CD4-positive, alpha-beta T cell (primary cell): ENCODE data around the gene TBC1D22A. TPM values are rescaled to one million over a fixed set of nuclear protein-coding genes. Genes with fewer than 3 reads are reported as not detected.
A peak's percentile ranks its signal among the peaks of the same experiment; 100 is the strongest.
"Not testable (repeated sequence)": the region's sequence is repeated elsewhere in the genome, so short reads cannot be mapped to it uniquely, and the experiment has no call there.

Experiments
- ATAC-seq: fragments of 200-7000 bp; cut with Tn5 transposase; one replicate; pipeline ENCODE4 v1.10.0; 2022; ENCODE audit warnings: mild to moderate bottlenecking; ENCODE audit not compliant: poor library complexity
- CTCF ChIA-PET: fragments of 350-600 bp; sonication (Branson Sonifier 250); formaldehyde crosslinking; loops from one replicate; lab custom pipeline; 2021; ENCODE audit warnings: antibody characterized with exemption, inconsistent platforms; lab: Charles Lee
- POLR2A ChIA-PET: fragments of 350-600 bp; sonication (Branson Sonifier 250); formaldehyde crosslinking; loops from one replicate; lab custom pipeline; 2021; ENCODE audit warnings: antibody characterized with exemption, inconsistent platforms; lab: Charles Lee
- DNase-seq, 14 experiments: peaks; one replicate each; pipeline ENCODE4 v3.0.0-alpha.2; 2013 to 2020; ENCODE audit warnings: mixed read lengths in 2 of 14
- H3K27ac ChIP-seq, 2 donors: one replicate each; pipeline versions ENCODE4 v1.5.1 to v1.7.0; 2013; ENCODE audit warnings: low read length in 2 of 2, low read depth in 1 of 2, mild to moderate bottlenecking in 1 of 2
- H3K27me3 ChIP-seq, 2 experiments: 1 replicate in 1 of 2; 2 replicates in 1 of 2; pipeline versions ENCODE4 v1.6.1 to v1.7.0; 2013; ENCODE audit warnings: low read length in 2 of 2, control low read depth in 1 of 2, mild to moderate bottlenecking in 1 of 2, moderate library complexity in 1 of 2; ENCODE audit not compliant: insufficient read depth in 2 of 2, control insufficient read depth in 1 of 2
- H3K36me3 ChIP-seq: one replicate; pipeline ENCODE4 v1.6.1; 2013; ENCODE audit warnings: low read length, control low read depth; ENCODE audit not compliant: insufficient read depth
- H3K4me1 ChIP-seq: one replicate; pipeline ENCODE4 v1.6.1; 2013; ENCODE audit warnings: low read length, control low read depth; ENCODE audit not compliant: insufficient read depth
- H3K4me3 ChIP-seq: one replicate; pipeline ENCODE4 v1.5.1; 2013; ENCODE audit warnings: mild to moderate bottlenecking, low read length, moderate library complexity
- H3K9me3 ChIP-seq, 2 experiments: 1 replicate in 1 of 2; 2 replicates in 1 of 2; pipeline versions ENCODE4 v1.6.1 to v1.7.0; 2013; ENCODE audit warnings: low read length in 2 of 2, mild to moderate bottlenecking in 2 of 2, control low read depth in 1 of 2, moderate library complexity in 1 of 2; ENCODE audit not compliant: control insufficient read depth in 1 of 2, insufficient read depth in 1 of 2
- H3K27ac Mint-ChIP-seq: one replicate; pipeline ENCODE4 v1.8.0; 2020; ENCODE audit warnings: mixed read lengths
- H3K27me3 Mint-ChIP-seq: one replicate; pipeline ENCODE4 v1.8.0; 2021; ENCODE audit warnings: mixed read lengths
- H3K36me3 Mint-ChIP-seq: one replicate; pipeline ENCODE4 v1.8.0; 2021; ENCODE audit warnings: low read depth, mixed read lengths
- H3K4me1 Mint-ChIP-seq: one replicate; pipeline ENCODE4 v1.8.0; 2021; ENCODE audit warnings: low read depth, mixed read lengths
- H3K4me3 Mint-ChIP-seq: one replicate; pipeline ENCODE4 v1.8.0; 2020; ENCODE audit warnings: mild to moderate bottlenecking, mixed read lengths
- H3K9me3 Mint-ChIP-seq: one replicate; pipeline ENCODE4 v1.8.0; 2020; ENCODE audit warnings: mixed read lengths
- CTCF ChIP-seq: fragments of 200-600 bp; IDR thresholded peaks from one replicate; pipeline ENCODE4 v1.8.0; 2022; ENCODE audit warnings: antibody characterized with exemption, mild to moderate bottlenecking
- intact Hi-C, 2 experiments: fragments of 100-400 bp; cut with DNase I in 1 of 2; cut with micrococcal nuclease in 1 of 2; formaldehyde crosslinking; loops; one replicate each; pipeline versions ENCODE4 v1.15.1 to v1.9.0; 2023 to 2025; cut with DNase I, micrococcal nuclease
- total RNA-seq, 174 experiments: library from RNA in 2 of 174; stranded (reverse) in 2 of 174; gene quantifications; one replicate each; pipeline ENCODE4 v1.2.3 and lab custom pipeline; 2021 to 2026

TBC1D22A gene
- total RNA-seq, 2 experiments from 2014 or later, result 27.1 to 31.7 TPM

GRCh38 chr22:46815559-46815895, 53.1 kb downstream of the TBC1D22A start:
- intact Hi-C loops, result no loop called here
- POLR2A ChIA-PET, result interaction anchor here (0.6 kb wide), 1 partner anchor 475 kb away, joined by 3 read pairs; no protein-coding TSS in a partner anchor

GRCh38 chr22:46815896-46816731, 53.7 kb downstream of the TBC1D22A start:
- peaks cover 76% of the 10 kb centered on the region for H3K36me3 Mint-ChIP-seq
- no peak overlapping the region for H3K4me3 ChIP-seq
- intact Hi-C loops, result no loop called here
- H3K27me3 ChIP-seq, result no peaks in the 10 kb centered on the region
- DNase-seq, result no peak
- H3K27ac ChIP-seq, result no peak overlapping the region
- TF ChIP-seq CTCF, result no peak
- H3K9me3 ChIP-seq, result peaks cover 0 to 5% of the 10 kb centered on the region in 2 experiments
- no peaks in the 10 kb centered on the region for H3K27me3 Mint-ChIP-seq
- ChIA-PET POLR2A (no interaction called here), CTCF (interaction anchor here (1.0 to 1.6 kb wide), 2 partner anchors 12 to 15 kb away, joined by 3 to 4 read pairs; no protein-coding TSS in a partner anchor)
- peak; percentile 43 for ATAC-seq
- no peak overlapping the region for H3K4me3 Mint-ChIP-seq
- peaks cover 53% of the 10 kb centered on the region for H3K4me1 Mint-ChIP-seq
- no peaks in the 10 kb centered on the region for H3K4me1 ChIP-seq
- no peaks in the 10 kb centered on the region for H3K9me3 Mint-ChIP-seq
- H3K27ac Mint-ChIP-seq, result no peak overlapping the region
- peaks cover 24% of the 10 kb centered on the region for H3K36me3 ChIP-seq

More at GRCh38 chr22:46815559-46815895, 53.1 kb downstream of the TBC1D22A start:
- TF ChIP-seq CTCF, result no peak
- H3K9me3 ChIP-seq, result peaks cover 0 to 5% of the 10 kb centered on the region in 2 experiments
- Mint-ChIP-seq H3K36me3 (peaks cover 75% of the 10 kb centered on the region), H3K27ac (no peak overlapping the region), H3K4me1 (peaks cover 50% of the 10 kb centered on the region), H3K9me3 (no peaks in the 10 kb centered on the region), H3K4me3 (no peak overlapping the region), H3K27me3 (no peaks in the 10 kb centered on the region)
- H3K4me3 ChIP-seq, result no peak overlapping the region
- CTCF ChIA-PET, result no interaction called here
- ATAC-seq (no peak), DNase-seq (no peak)
- no peaks in the 10 kb centered on the region for H3K27me3 ChIP-seq
- peaks cover 24% of the 10 kb centered on the region for H3K36me3 ChIP-seq
- no peak overlapping the region for H3K27ac ChIP-seq
- no peaks in the 10 kb centered on the region for H3K4me1 ChIP-seq

- DNase-seq, H3K4me1 ChIP-seq, H3K27ac Mint-ChIP-seq, POLR2A ChIA-PET, H3K9me3 Mint-ChIP-seq, H3K27me3 Mint-ChIP-seq, H3K27ac ChIP-seq, ATAC-seq, H3K9me3 ChIP-seq, H3K4me3 Mint-ChIP-seq, H3K4me3 ChIP-seq, H3K27me3 ChIP-seq, intact Hi-C loops: not testable (repeated sequence)
- peaks cover 85% of the 10 kb centered on the region for H3K36me3 Mint-ChIP-seq
- H3K36me3 ChIP-seq, result peaks cover 17% of the 10 kb centered on the region
- peaks cover 63% of the 10 kb centered on the region for H3K4me1 Mint-ChIP-seq
- CTCF ChIA-PET, result interaction anchor here (1.0 to 1.6 kb wide), 2 partner anchors 13 to 16 kb away, joined by 3 to 4 read pairs; no protein-coding TSS in a partner anchor
Observed at GRCh38 chr22:46817390-46817789, 54.9 kb downstream of the TBC1D22A start.
